ENCODE measurements around the gene RNF182.

- TF ChIP-seq FOXP2 (optimal IDR thresholded peaks at IDR 0.05; ENCODE audit: control extremely low read depth, extremely low read length, insufficient read depth), result no peak
- no peak for TF ChIP-seq EZH2 (IDR thresholded peaks at IDR 0.05)
Measured at GRCh38 chr6:14008809-14009208, 84.1 kb downstream of the RNF182 start.
